HG02798 (cell line): ENCODE measurements around the gene DOK3.
A peak's percentile ranks its signal among the peaks of the same experiment; 100 is the strongest.

Source experiments
- ATAC-seq: cut with Tn5 transposase; IDR thresholded peaks from one replicate; pipeline ENCODE4 v1.9.1; 2021; ENCODE audit warnings: mild to moderate bottlenecking; ENCODE audit not compliant: unreplicated experiment, poor library complexity

The DOK3 gene

GRCh38 chr5:177455661-177456590, 53.7 kb downstream of the DOK3 start:
- ATAC-seq, result peak; percentile 12

- peak; percentile 53 for ATAC-seq
Observed at GRCh38 chr5:177455036-177455660, 54.5 kb downstream of the DOK3 start.

GRCh38 chr5:177454397-177455035, 55.1 kb downstream of the DOK3 start:
- ATAC-seq, result peak; percentile 65

- peak; percentile 7 for ATAC-seq
Observed at GRCh38 chr5:177453852-177454396, 55.7 kb downstream of the DOK3 start.

- ATAC-seq, result no peak
Observed at GRCh38 chr5:177452688-177453638, 56.7 kb downstream of the DOK3 start.
